ENCODE data around the gene PPP4R1. TPM values are rescaled to one million over a fixed set of nuclear protein-coding genes. Genes with fewer than 3 reads are reported as not detected.

Gene PPP4R1
- total RNA-seq, 1 donor from 2014 or later = 173 TPM

DNA sequence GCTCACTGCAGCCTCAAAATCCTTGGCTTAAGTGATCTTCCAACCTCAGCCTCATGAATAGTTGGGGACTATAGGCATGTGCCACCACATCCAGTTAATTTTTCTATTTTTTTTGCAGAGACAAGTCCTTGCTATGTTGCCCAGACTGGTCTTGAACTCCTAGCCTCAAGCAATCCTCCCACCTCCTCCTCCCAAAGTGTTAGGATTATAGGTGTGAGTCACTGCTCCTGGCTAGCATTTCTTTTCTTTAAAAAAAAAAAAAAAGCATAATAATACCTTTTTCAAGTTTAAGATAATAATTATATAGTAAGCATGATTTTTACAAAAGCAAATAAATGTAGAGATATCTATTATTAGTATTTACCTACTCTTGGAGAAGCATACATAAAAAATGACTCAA, 36.1 kb downstream of the PPP4R1 start:
- DNase-seq (ENCODE audit: low spot score) = no peak
- Mint-ChIP-seq H3K27me3 (ENCODE audit: unreplicated experiment) (peaks cover 3% of the 10 kb centered on the region), H3K27ac (ENCODE audit: unreplicated experiment) (no peak overlapping the region), H3K9me3 (ENCODE audit: unreplicated experiment) (no peaks in the 10 kb centered on the region), H3K4me1 (ENCODE audit: unreplicated experiment) (peaks cover 7% of the 10 kb centered on the region), H3K36me3 (ENCODE audit: low read depth, unreplicated experiment) (peaks cover 22% of the 10 kb centered on the region), H3K4me3 (ENCODE audit: unreplicated experiment) (no peak overlapping the region)
- TF ChIP-seq, protein P1, sequence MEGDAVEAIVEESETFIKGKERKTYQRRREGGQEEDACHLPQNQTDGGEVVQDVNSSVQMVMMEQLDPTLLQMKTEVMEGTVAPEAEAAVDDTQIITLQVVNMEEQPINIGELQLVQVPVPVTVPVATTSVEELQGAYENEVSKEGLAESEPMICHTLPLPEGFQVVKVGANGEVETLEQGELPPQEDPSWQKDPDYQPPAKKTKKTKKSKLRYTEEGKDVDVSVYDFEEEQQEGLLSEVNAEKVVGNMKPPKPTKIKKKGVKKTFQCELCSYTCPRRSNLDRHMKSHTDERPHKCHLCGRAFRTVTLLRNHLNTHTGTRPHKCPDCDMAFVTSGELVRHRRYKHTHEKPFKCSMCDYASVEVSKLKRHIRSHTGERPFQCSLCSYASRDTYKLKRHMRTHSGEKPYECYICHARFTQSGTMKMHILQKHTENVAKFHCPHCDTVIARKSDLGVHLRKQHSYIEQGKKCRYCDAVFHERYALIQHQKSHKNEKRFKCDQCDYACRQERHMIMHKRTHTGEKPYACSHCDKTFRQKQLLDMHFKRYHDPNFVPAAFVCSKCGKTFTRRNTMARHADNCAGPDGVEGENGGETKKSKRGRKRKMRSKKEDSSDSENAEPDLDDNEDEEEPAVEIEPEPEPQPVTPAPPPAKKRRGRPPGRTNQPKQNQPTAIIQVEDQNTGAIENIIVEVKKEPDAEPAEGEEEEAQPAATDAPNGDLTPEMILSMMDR (IDR thresholded peaks at IDR 0.05; ENCODE audit: unreplicated experiment) = no peak

GRCh38 chr18:9577361-9577760, 37.0 kb downstream of the PPP4R1 start:
- H3K4me3 Mint-ChIP-seq (ENCODE audit: unreplicated experiment) = no peak overlapping the region
- H3K9me3 Mint-ChIP-seq (ENCODE audit: unreplicated experiment) = no peaks in the 10 kb centered on the region
- peaks cover 8% of the 10 kb centered on the region for H3K4me1 Mint-ChIP-seq (ENCODE audit: unreplicated experiment)
- peaks cover 17% of the 10 kb centered on the region for H3K36me3 Mint-ChIP-seq (ENCODE audit: low read depth, unreplicated experiment)
- DNase-seq (ENCODE audit: low spot score) = no peak
- TF ChIP-seq, protein P1 (IDR thresholded peaks at IDR 0.05; ENCODE audit: unreplicated experiment) = no peak
- peaks cover 3% of the 10 kb centered on the region for H3K27me3 Mint-ChIP-seq (ENCODE audit: unreplicated experiment)
- H3K27ac Mint-ChIP-seq (ENCODE audit: unreplicated experiment) = peak overlapping the region; percentile 52

GRCh38 chr18:9575558-9575957, 38.8 kb downstream of the PPP4R1 start:
- H3K4me3 Mint-ChIP-seq (ENCODE audit: unreplicated experiment) = no peak overlapping the region

GRCh38 chr18:9574473-9575115, 39.8 kb downstream of the PPP4R1 start:
- Mint-ChIP-seq H3K9me3 (ENCODE audit: unreplicated experiment) (no peaks in the 10 kb centered on the region), H3K36me3 (ENCODE audit: low read depth, unreplicated experiment) (peaks cover 12% of the 10 kb centered on the region), H3K4me1 (ENCODE audit: unreplicated experiment) (peaks cover 21% of the 10 kb centered on the region), H3K27ac (ENCODE audit: unreplicated experiment) (peak overlapping the region; percentile 25), H3K27me3 (ENCODE audit: unreplicated experiment) (peaks cover 4% of the 10 kb centered on the region), H3K4me3 (ENCODE audit: unreplicated experiment) (no peak overlapping the region)
- no peak for DNase-seq (ENCODE audit: low spot score)
- TF ChIP-seq, protein P1 (IDR thresholded peaks at IDR 0.05; ENCODE audit: unreplicated experiment) = no peak

More at GRCh38 chr18:9575558-9575957, 38.8 kb downstream of the PPP4R1 start:
- Mint-ChIP-seq H3K27ac (ENCODE audit: unreplicated experiment) (no peak overlapping the region), H3K4me1 (ENCODE audit: unreplicated experiment) (peaks cover 21% of the 10 kb centered on the region), H3K9me3 (ENCODE audit: unreplicated experiment) (no peaks in the 10 kb centered on the region), H3K27me3 (ENCODE audit: unreplicated experiment) (peaks cover 4% of the 10 kb centered on the region), H3K36me3 (ENCODE audit: low read depth, unreplicated experiment) (peaks cover 6% of the 10 kb centered on the region)
- peak; percentile 67 for DNase-seq (ENCODE audit: low spot score)
- TF ChIP-seq, protein P1 (IDR thresholded peaks at IDR 0.05; ENCODE audit: unreplicated experiment) = peak; percentile 74

GRCh38 chr18:9571546-9571945, 42.8 kb downstream of the PPP4R1 start:
- peaks cover 21% of the 10 kb centered on the region for H3K4me1 Mint-ChIP-seq (ENCODE audit: unreplicated experiment)
- peaks cover 20% of the 10 kb centered on the region for H3K36me3 Mint-ChIP-seq (ENCODE audit: low read depth, unreplicated experiment)
- no peak for DNase-seq (ENCODE audit: low spot score)
- H3K27me3 Mint-ChIP-seq (ENCODE audit: unreplicated experiment) = peaks cover 4% of the 10 kb centered on the region
- TF ChIP-seq, protein P1 (IDR thresholded peaks at IDR 0.05; ENCODE audit: unreplicated experiment) = no peak
- H3K9me3 Mint-ChIP-seq (ENCODE audit: unreplicated experiment) = no peaks in the 10 kb centered on the region
- H3K27ac Mint-ChIP-seq (ENCODE audit: unreplicated experiment) = peak overlapping the region; percentile 84
- peak overlapping the region; percentile 8 for H3K4me3 Mint-ChIP-seq (ENCODE audit: unreplicated experiment)
